ENCODE results near the gene CNEP1R1.

CNEP1R1 gene

GRCh38 chr16:50001144-50001543 lies 23.9 kb upstream of the CNEP1R1 start:
- in situ Hi-C loops (cut with MboI; ENCODE audit: low pct_unique_long_range_greater_than_20kb, low sequenced_read_pairs, unreplicated experiment): no loop called here
- DNase-seq (ENCODE audit: low spot score): no peak
- TF ChIP-seq CTCF (IDR thresholded peaks at IDR 0.05; ENCODE audit: extremely low read depth, insufficient read depth, missing control alignments): no peak

- in situ Hi-C loops (cut with MboI; ENCODE audit: low pct_unique_long_range_greater_than_20kb, low sequenced_read_pairs, unreplicated experiment): no loop called here
- DNase-seq (ENCODE audit: low spot score): no peak
- TF ChIP-seq CTCF (IDR thresholded peaks at IDR 0.05; ENCODE audit: extremely low read depth, insufficient read depth, missing control alignments): no peak
These were observed 22.8 kb upstream of the CNEP1R1 start for GRCh38 chr16:50002190-50002589.

- TF ChIP-seq CTCF (IDR thresholded peaks at IDR 0.05; ENCODE audit: extremely low read depth, insufficient read depth, missing control alignments): no peak
- DNase-seq (ENCODE audit: low spot score): no peak
- in situ Hi-C loops (cut with MboI; ENCODE audit: low pct_unique_long_range_greater_than_20kb, low sequenced_read_pairs, unreplicated experiment): no loop called here
These were observed 20.8 kb upstream of the CNEP1R1 start for GRCh38 chr16:50004239-50004638.

GRCh38 chr16:50006964-50007363 lies 18.1 kb upstream of the CNEP1R1 start:
- in situ Hi-C loops (cut with MboI; ENCODE audit: low pct_unique_long_range_greater_than_20kb, low sequenced_read_pairs, unreplicated experiment): no loop called here
- no peak for DNase-seq (ENCODE audit: low spot score)
- TF ChIP-seq CTCF (IDR thresholded peaks at IDR 0.05; ENCODE audit: extremely low read depth, insufficient read depth, missing control alignments): no peak

- DNase-seq (ENCODE audit: low spot score): no peak
- in situ Hi-C loops (cut with MboI; ENCODE audit: low pct_unique_long_range_greater_than_20kb, low sequenced_read_pairs, unreplicated experiment): no loop called here
- TF ChIP-seq CTCF (IDR thresholded peaks at IDR 0.05; ENCODE audit: extremely low read depth, insufficient read depth, missing control alignments): no peak
These were observed 17.3 kb upstream of the CNEP1R1 start for GRCh38 chr16:50007744-50008143.

- DNase-seq (ENCODE audit: low spot score): no peak
- TF ChIP-seq CTCF (IDR thresholded peaks at IDR 0.05; ENCODE audit: extremely low read depth, insufficient read depth, missing control alignments): no peak
- in situ Hi-C loops (cut with MboI; ENCODE audit: low pct_unique_long_range_greater_than_20kb, low sequenced_read_pairs, unreplicated experiment): no loop called here
These were observed 14.8 kb upstream of the CNEP1R1 start for GRCh38 chr16:50010212-50010611.

GRCh38 chr16:50011707-50012106 lies 13.3 kb upstream of the CNEP1R1 start:
- no peak for DNase-seq (ENCODE audit: low spot score)
- no peak for TF ChIP-seq CTCF (IDR thresholded peaks at IDR 0.05; ENCODE audit: extremely low read depth, insufficient read depth, missing control alignments)
- in situ Hi-C loops (cut with MboI; ENCODE audit: low pct_unique_long_range_greater_than_20kb, low sequenced_read_pairs, unreplicated experiment): no loop called here

Data from GM13977 (cell line).